NCI-H510A (cell line): ENCODE results near the gene CNPPD1.

Experiments
- DNase-seq: peaks from one replicate; lab custom pipeline; 2025; lab: John Stamatoyannopoulos, UW

CNPPD1 gene

DNA sequence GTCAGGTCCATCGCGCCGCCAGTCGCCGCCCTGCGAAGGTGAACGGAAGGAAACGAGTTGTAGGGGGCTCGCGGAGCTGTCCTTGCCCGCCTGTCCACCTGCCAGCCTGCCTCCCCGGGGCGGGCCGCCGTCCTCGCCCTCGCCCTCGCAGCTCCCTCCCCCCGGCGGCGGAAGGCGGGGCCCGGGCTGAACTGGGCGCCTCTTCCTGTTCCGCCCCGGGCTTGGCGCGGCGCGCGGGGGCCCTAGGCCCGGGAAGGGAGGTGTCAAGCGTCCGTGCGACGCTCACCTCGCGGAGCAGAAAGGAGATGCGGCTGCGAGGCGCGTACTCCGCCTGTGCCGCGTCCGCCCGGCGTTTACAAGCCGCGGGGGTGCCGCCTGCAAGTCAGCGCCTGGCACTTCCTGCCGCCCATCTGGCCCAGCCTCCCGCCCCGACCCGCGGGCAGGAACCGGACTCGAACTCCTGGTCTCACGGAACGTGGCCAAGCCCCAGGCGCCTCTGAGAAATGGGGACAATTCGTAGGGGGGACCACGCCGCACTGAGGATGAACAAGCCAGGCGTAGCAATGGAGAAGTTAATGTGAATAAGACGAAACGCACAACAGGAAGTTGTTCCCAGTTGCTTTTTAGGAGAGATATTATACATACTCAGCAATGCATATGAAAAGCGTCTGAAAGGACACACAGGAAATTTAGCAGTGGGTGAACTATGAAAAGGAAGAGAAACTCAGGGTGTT lies at the start of gene CNPPD1:
Gene CNPPD1 (minus strand): TSS at position 108 of the 734 bp plus-strand sequence. CDS start 97 bp downstream, at position 11.
- DNase-seq: peak; percentile 92

DNA sequence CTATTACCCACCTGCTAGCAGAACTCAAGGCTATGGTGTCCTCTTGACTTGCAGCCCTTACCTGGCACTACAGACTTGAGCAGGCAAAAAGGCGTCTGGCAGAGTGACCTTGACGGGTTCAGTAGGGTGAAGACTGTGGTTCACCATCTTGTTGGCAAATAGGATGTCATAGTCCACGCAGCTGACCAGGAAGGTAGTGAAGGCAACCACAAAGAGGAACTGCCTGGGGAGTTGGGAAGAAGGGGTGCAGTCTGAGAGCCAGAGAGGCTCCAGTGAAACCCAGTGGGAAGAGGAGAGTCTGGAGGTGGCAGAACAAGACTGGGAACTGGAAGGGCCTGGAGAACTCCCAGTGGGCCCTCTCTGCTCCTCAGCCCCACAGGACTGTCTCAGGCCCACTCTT lies 48.6 kb upstream of the CNPPD1 start:
- DNase-seq: no peak

DNA sequence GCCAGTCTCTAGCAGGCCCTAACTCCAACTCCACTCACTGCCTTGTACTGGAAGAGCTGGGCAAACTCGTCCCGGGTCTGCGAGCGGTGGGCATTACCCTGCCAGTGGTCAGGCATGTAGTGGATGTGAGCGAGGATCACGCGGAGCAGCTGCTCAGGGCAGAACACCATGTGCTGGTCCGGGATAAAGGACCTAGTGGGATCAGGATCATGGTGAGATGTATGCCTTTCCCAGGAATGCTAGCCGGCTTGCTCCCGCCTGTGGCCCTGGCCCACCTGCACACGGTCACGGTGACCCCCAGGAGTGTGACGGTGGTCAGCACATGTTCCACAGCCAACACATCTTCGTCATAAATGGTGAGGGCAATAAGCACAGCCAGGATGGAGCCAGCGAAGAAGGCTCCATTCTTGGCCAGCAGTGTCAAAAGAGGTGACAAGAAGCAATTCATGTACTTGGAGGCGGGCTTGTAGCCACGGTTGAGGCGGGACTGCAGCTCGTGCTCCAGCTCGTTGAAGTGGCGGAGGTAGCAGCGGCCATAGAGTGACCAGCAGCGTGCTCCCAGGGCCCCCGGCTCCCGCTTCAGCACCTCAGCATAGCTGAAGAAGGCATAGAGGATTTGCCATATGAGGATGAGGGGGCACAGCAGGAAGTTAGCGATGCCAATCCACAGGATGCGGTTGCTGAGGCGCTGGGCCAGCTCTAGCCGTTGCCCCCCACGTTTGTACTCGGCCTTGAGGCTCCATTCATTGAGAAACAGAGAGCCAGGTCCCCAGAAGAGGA lies 47.3 kb upstream of the CNPPD1 start:
- no peak for DNase-seq

DNA sequence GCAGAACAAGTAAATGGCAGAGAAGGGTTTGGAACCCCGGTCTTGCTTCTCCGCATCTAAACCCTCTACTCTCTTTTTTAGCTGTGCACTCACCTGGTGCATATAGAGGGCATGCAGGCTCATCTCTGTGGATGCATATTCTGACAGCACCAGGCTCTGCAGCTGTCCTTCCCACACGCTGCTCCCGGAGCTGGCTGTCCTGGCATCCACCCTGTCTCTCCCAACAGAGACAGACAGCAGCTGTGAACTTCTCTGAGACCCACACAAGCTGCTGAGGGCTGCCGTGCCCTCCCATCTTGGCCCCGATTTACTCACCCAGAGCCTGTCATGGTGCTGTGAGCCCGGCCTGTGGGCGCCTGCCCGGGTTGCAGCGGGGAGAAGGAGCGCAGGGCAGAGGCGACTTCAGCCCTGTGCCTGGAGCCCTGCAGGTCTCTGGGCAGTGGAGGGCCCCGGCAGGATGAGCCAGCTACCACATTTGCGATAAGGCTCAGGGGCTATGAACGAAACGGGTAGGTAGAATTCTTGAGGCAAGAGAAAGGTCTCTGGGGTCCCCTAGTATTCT lies 45.3 kb upstream of the CNPPD1 start:
- DNase-seq: no peak

DNA sequence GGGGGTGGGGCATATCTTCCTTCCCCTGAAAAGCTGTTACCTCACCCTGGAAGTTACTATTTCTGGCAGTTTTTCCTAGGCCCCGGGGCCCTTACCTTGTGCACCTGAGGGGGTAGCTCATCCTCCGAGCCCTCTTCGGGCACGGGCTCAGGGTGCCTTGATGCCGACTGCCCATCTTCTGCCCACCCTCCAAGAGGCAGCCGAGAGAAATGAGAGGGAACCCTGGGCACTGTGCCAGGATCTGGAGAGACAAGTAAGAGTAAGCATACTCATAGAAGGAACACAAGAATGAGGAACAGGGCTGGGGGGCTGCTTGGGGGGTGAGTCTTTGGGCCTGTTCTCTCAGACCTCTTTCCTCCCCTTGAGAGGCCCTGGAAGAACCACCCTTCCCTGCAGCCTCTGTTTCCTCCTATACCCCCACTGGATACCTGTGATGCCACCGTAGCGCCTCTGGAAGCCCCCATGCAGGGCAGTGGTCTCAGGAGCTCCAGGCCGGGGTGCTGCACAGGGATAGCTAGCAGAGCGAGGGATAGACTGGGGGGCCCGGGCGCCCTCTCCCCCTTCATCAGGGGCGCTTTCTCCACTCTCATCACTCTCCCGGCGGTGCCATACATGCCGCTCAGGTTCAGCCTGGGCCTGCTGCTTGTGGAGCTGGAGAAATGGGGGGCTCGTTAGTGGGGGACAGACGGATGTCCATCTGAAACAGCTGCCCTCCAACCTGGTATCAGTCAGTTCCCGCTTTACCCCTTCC lies 44.1 kb upstream of the CNPPD1 start:
- no peak for DNase-seq

DNA sequence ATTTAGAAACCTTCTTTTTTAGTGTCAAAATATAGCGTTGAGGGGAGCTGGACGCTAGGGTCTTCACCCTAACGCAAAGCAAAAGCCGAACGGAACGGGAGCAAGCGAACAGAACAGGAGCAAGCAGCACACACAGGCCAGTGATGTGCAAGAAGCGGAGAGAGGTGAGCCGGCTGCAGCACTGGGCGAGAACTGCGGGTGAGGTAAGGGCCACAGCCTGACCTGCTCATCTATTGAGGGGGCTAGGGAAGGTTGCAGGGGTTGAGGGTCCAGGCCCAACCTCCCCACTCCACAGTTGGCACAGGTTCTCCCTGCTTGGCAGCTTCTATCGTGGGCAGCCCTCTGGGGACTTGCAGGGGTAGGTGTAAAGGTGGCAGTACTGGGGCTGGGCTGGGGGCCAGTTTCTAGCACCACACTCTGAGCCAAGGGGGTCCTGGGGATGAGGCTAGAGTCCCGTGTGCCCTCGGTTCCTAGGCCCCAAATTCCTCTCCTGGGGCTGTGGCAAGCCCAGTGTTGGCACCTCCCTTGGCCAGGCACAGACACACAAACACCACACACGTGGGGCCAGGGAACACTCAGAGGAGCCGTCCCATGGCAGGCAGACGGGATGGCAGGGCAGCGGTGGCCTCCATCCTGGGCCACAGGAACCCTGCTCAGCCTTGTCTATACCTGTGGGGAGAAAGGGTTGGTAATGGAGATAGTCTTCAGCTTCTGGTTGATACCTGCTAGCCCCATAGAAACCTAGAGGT lies 43.2 kb upstream of the CNPPD1 start:
- DNase-seq: no peak

DNA sequence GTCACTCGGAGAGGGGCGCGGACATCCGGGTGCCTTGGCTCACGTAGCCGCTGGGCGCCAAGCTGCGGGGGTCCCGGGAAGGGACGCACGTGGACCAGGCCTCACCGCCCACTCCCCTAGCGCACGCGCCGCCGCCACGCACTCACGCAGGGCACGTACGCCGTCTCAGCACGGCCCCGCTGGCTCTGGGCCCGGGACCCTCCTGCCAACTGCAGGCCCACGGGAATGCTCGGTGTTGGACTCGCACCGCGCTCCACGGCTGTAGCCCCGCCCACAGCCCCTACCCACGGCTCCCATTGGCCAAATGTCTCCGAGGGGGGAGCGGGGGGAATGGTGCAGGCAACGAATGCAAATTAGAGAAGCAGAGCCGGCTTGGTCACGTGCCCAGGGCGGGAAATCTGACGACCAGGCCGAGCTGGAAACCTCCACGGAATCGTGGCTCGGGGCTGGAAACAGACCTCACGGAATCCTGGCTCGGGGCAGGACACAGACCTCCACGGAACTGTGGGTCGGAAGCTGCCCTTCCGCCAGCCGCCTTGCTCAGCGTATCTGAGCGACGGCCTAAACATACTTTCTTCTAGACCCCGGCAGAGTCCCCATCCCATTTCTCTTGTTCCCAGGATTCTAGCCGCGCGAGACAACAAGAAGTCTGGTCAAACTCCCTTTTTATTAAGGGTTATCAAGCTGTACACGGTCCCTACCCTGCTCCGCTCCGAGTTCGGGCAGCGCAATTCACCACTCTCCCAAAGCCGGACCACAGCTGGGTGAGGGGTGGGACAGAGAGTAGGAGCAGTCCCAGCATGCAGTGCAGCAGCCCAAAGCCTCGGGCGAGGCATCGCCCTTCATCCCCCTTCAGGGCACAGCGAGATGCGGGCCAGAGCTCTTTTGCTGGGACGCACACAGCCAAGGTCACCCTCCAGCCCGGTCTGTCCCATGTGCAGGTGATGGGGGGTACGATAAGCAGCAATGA lies 42.3 kb upstream of the CNPPD1 start, which contains the start of gene ABCB6:
Gene ABCB6 (minus strand): TSS at position 227 of the 970 bp plus-strand sequence. CDS start 285 bp downstream, outside the sequence.
- peak; percentile 94 for DNase-seq

DNA sequence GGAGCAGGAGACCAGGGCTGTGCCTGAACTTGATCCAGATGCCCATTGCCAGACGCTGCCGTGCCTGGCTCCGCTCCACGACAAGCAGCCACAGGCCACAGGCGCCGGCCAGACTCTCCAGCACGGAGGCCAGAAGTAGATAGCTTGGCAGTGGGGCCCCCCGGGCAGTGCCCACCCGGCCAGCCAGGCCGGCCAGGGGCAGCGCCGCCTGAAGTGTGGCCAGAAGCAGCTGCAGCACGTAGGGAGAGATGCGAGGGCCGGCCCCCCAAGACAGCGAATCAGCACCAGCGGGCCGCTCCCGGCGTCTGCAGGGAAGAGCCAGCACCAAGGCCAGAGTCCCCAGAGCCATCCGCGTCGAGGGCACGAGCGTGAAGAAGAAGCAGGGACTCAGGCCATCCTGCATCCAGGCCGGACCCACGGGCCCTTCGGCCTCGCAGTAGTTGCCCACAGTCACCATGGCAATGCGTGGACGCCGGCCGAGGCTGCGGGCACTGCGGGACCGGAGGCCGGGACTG lies 41.5 kb upstream of the CNPPD1 start:
- DNase-seq: peak; percentile 46

DNA sequence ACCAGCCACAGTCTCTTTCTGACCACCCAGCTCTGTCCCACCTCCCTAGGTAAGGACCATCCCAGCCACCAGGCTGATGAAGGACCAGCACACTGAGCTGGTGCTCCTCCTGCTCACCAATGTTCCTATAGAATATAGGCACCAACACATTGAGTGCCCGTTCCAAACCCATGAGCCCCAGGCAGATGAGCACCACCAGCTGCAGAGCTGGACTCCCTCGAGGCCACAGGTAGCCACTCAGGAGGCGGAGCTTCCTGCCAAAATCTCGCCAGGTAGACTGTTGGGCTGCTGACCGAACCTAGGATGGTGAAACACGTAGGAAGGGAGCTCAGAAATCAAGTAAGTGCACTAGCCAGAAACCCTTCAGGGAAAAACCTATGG lies 39.8 kb upstream of the CNPPD1 start:
- DNase-seq: no peak

DNA sequence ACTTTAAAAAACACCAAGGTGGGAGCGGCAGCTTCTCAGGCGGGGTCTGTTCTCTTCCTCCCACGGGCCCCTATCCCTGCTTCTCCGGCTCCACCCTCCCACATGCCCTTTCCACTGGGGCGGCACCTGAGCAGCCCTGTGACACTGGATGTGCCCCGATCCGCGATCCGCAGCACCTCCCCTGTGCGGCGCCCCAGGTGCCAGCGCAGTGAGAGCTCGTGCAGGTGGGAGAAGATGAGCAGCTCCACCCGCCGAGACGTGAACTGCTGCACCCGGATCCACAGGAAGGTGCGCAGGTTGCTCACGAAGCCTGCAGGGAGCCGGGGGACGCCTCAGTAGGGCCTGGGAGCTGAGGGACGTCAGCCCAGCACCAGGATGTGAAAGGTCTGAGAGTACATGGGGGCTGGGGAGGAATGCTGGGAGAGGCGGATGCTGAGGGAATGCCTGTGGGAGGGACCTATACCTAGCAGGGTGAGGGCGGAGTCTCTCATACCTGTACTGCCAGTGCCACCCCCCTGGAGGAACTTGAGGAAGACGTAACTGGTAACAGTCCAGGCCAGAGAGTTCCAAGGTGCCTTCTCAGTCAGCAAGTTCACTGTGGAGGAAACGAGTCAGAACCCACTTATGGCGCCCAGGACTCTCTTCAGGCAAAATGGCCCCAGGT lies 39.3 kb upstream of the CNPPD1 start:
- DNase-seq: no peak

DNA sequence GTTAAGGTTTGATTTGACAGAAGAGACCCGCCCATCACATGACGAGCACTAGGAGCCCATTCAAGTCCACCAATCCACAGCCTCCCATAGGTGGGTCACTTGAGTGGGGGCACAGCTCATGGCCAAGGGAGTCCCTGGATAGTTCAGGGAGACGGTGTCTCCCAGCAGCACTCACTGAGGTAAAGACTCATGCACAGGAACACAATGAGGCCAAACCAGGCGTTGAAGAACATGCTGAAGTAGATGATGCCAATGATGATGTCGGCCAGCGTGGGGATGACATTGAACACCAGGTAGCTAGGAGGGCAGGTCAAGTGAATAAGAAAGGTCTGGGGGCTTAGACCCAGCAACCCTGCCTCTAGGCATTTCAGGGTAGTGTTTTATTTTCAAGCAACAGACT lies 38.1 kb upstream of the CNPPD1 start:
- no peak for DNase-seq

DNA sequence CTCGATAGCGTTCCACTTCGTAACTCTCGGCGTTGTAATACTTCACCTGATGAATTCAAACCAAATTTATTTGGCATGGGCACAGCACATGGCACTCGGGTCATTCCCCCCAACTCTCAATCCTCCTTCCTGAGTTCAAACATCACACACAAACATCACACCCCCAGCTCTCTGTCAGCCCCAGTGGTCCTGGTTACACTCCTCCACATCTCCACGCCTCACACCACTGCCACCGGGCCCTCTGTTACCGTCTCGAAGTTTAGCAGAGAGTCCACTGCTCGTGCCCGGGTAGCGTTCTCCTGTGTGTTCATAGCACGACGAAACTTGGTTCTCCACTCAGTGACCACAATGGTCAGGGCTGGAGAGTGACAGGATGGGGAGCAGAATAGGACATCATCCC lies 37.4 kb upstream of the CNPPD1 start:
- DNase-seq: no peak

DNA sequence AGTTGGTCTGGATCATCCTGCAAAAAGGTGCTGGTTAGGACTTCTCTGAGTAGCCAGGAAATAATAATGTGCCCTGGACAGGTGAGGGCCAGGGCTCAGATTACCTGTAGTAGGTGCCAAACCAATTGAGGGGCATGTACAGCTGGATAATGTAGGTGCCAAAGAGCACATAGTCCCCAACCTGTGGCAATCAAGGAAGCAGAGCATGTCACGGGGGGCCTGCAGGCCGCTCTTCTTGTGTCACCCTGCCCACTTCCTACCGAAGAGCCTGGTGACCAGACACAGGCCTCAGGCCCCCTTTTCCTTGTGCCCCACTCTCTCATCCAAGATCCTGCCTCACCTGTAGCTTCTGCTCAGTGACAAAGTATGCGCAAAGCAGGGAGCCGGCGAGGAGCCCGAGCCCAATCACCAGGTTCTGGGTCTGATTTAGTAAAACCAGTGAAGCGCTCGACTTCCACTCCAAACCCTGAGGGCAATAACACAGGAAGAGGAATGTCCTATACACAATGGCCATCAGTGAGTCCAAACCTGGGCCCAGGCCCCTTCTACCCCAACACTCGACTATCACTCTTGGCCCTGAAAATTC lies 36.9 kb upstream of the CNPPD1 start:
- DNase-seq: no peak

DNA sequence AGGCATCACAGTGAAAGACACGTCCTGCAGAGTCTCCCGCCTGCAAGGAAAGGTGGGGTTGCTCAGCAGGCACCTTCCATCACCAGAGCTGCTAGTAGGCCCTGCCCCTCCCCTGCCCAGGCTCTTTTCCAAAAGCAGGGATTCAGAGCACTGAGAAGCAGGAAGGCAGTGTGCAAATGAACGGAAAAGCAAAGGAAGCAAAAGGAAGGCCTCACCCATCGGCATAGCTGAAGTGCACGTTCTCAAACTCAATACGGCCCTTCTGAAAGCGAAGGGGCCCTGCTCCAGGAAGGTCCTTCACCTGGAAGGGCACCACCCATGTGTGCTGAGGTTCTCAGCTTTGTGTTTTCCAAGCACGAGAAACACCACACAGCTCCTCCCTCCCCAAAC lies 36.3 kb upstream of the CNPPD1 start:
- DNase-seq: no peak

DNA sequence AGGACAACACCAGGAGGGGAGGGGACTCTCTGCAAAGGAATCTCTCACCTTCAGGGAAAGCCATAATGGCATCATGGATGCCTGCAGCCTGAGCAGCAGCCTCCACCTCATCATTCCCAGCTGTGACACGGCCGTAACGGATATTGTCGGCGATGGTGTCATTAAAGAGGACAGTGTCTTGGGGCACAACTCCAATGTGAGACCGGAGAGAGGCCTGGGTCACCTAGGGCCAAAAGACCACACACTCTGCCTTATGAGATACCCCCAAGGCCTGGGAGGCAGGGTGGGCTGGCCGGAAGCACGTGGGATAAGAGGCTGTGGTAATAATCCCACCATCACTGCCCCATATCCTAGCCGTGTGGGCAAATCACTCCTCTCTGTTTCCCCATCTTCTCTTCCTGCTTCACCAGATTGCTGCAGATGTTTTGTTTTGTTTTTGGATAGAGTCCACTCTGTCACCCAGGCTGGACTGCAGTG lies 34.2 kb upstream of the CNPPD1 start:
- DNase-seq: no peak

DNA sequence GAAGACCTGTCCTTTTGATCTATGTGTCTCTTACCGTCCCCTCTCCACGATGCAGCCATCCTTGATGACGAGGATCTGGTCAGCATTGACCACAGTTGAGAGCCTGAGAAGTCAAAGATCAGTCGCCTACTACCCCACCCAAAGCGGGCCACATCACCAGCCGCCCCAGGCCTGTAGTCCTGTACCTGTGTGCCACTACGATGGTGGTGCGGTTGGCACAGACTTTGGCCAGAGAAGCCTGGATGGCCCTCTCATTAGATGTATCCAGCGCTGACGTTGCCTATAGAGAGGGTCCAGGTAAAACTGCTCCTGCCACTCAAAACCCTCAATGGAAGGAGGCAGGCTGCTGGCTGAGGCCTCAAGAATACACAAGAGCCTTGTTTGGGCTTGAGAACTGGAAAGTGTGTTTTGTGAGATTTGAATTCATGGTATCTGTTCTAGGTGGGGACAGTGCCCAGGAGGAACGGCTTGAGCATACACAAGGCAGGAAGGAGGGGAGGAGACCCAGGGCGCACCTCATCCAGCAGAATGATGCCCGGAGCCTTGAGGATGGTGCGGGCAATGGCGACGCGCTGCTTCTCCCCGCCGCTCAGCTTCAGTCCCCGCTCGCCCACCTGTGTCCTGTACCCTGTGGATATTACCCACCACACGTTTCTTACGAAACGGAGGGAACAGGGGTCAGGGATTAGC lies 33.6 kb upstream of the CNPPD1 start:
- no peak for DNase-seq

DNA sequence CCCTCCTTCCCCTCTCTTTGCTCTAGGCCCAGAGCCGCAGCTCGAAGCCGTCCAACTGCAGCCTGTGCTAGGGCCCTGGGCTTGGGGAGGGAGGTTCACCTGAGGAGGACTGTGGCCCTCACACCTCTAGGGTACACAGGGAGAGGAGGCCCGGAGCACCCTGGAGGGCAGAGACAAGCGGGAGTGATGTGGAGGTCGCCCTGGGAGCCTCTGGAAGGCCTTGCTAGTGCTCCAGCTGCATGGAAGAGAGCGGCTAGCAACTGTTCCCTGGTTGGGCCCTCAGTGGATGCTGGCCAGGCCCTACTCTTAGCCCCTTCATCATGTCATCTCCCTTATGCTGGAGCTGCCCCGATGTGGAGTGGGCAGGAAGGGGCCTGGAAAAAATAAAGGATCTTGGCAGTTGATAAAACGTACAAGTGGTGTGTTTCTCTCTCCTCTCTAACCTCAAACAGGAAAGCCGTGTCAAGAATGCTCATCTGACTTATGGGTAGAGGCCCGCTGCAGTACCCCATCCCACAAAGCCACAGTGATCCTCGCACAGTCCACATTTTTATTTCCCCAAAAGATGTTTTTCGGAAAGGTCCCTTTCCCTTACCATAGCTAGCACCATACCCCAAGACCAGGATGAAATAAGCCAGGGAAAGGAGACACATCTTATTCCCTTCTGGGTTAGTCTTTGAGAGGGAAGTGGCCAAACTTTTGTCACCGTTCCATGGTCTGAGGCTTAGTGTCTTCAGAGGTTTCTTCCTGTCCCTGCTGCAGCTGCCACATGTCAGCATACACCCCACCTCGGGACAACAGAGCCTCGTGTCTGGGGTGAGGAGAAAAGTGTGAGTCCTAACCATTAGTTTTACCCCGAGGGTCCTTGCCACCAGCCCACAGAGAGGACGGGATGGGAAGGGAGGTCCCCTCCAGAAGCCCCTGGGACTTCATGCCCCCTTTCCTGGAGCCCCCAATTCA lies 32.8 kb upstream of the CNPPD1 start:
- DNase-seq: no peak
